ENCODE measurements around the gene UGT1A9.
"Not testable (repeated sequence)": the region's sequence is repeated elsewhere in the genome, so short reads cannot be mapped to it uniquely, and the experiment has no call there.

UGT1A9 gene

GRCh38 chr2:233746475-233747282 is 75.0 kb downstream of the UGT1A9 start:
- Histone ChIP-seq H3K4me1 (ENCODE audit: insufficient read depth, low read length) (no peaks in the 10 kb centered on the region), H2AFZ (ENCODE audit: low read depth, low read length) (no peak overlapping the region), H3K36me3 (ENCODE audit: insufficient read depth, low read length) (no peaks in the 10 kb centered on the region), H3K9ac (ENCODE audit: low read depth, low read length) (no peak overlapping the region), H3K9me3 (ENCODE audit: insufficient read depth, low read length, severe bottlenecking) (peaks cover 12% of the 10 kb centered on the region), H3K4me3 (ENCODE audit: low read depth in 1 of 2, low read length in 2 of 2) (no peak overlapping the region), H3K27me3 (ENCODE audit: insufficient read depth, low read length, poor library complexity) (peaks cover 2% of the 10 kb centered on the region), H4K20me1 (ENCODE audit: insufficient read depth, low read length) (no peaks in the 10 kb centered on the region), H3K4me2 (ENCODE audit: insufficient read depth, low read length) (no peak overlapping the region), H3K27ac (ENCODE audit: low read length) (no peak overlapping the region), H3K79me2 (ENCODE audit: insufficient read depth, low read length) (no peaks in the 10 kb centered on the region)
- DNase-seq (no peak), ATAC-seq (ENCODE audit: insufficient read depth, low read depth) (no peak)
- TF ChIP-seq CTCF (IDR thresholded peaks at IDR 0.05; ENCODE audit: borderline replicate concordance, extremely low read depth, low read length, poor library complexity, severe bottlenecking) (no peak), EZH2 (IDR thresholded peaks at IDR 0.05; ENCODE audit: borderline replicate concordance, low read depth, low read length, severe bottlenecking) (no peak)

GRCh38 chr2:233747283-233747544 is 75.5 kb downstream of the UGT1A9 start:
- no peaks in the 10 kb centered on the region for H3K36me3 ChIP-seq (ENCODE audit: insufficient read depth, low read length)
- DNase-seq (no peak), ATAC-seq (ENCODE audit: insufficient read depth, low read depth) (no peak)
- H3K4me3 ChIP-seq (ENCODE audit: low read depth in 1 of 2, low read length in 2 of 2): no peak overlapping the region
- H3K79me2 ChIP-seq (ENCODE audit: insufficient read depth, low read length): no peaks in the 10 kb centered on the region
- H3K4me1 ChIP-seq (ENCODE audit: insufficient read depth, low read length): no peaks in the 10 kb centered on the region
- H3K4me2 ChIP-seq (ENCODE audit: insufficient read depth, low read length): no peak overlapping the region
- H2AFZ ChIP-seq (ENCODE audit: low read depth, low read length): no peak overlapping the region
- H3K9ac ChIP-seq (ENCODE audit: low read depth, low read length): no peak overlapping the region
- H3K27ac ChIP-seq (ENCODE audit: low read length): no peak overlapping the region
- peaks cover 12% of the 10 kb centered on the region for H3K9me3 ChIP-seq (ENCODE audit: insufficient read depth, low read length, severe bottlenecking)
- no peaks in the 10 kb centered on the region for H3K27me3 ChIP-seq (ENCODE audit: insufficient read depth, low read length, poor library complexity)
- H4K20me1 ChIP-seq (ENCODE audit: insufficient read depth, low read length): no peaks in the 10 kb centered on the region
- TF ChIP-seq CTCF (IDR thresholded peaks at IDR 0.05; ENCODE audit: borderline replicate concordance, extremely low read depth, low read length, poor library complexity, severe bottlenecking) (no peak), EZH2 (IDR thresholded peaks at IDR 0.05; ENCODE audit: borderline replicate concordance, low read depth, low read length, severe bottlenecking) (no peak)

- H3K4me2 ChIP-seq (ENCODE audit: insufficient read depth, low read length); ATAC-seq (ENCODE audit: insufficient read depth, low read depth); H3K4me1 ChIP-seq (ENCODE audit: insufficient read depth, low read length); H3K9ac ChIP-seq (ENCODE audit: low read depth, low read length); DNase-seq; H4K20me1 ChIP-seq (ENCODE audit: insufficient read depth, low read length); H3K27ac ChIP-seq (ENCODE audit: low read length); H2AFZ ChIP-seq (ENCODE audit: low read depth, low read length); H3K79me2 ChIP-seq (ENCODE audit: insufficient read depth, low read length); H3K27me3 ChIP-seq (ENCODE audit: insufficient read depth, low read length, poor library complexity); H3K36me3 ChIP-seq (ENCODE audit: insufficient read depth, low read length); H3K4me3 ChIP-seq (ENCODE audit: low read depth in 1 of 2, low read length in 2 of 2): not testable (repeated sequence)
- H3K9me3 ChIP-seq (ENCODE audit: insufficient read depth, low read length, severe bottlenecking): peaks cover 12% of the 10 kb centered on the region
Observed at GRCh38 chr2:233750689-233751088, 79.0 kb downstream of the UGT1A9 start.

- not testable (repeated sequence) for H3K9ac ChIP-seq (ENCODE audit: low read depth, low read length); H3K27ac ChIP-seq (ENCODE audit: low read length); H2AFZ ChIP-seq (ENCODE audit: low read depth, low read length); DNase-seq; H3K27me3 ChIP-seq (ENCODE audit: insufficient read depth, low read length, poor library complexity); H3K4me2 ChIP-seq (ENCODE audit: insufficient read depth, low read length); H4K20me1 ChIP-seq (ENCODE audit: insufficient read depth, low read length); H3K79me2 ChIP-seq (ENCODE audit: insufficient read depth, low read length); ATAC-seq (ENCODE audit: insufficient read depth, low read depth); H3K4me1 ChIP-seq (ENCODE audit: insufficient read depth, low read length); H3K4me3 ChIP-seq (ENCODE audit: low read depth in 1 of 2, low read length in 2 of 2); H3K36me3 ChIP-seq (ENCODE audit: insufficient read depth, low read length)
- peaks cover 12% of the 10 kb centered on the region for H3K9me3 ChIP-seq (ENCODE audit: insufficient read depth, low read length, severe bottlenecking)
Observed at GRCh38 chr2:233751212-233752009, 79.7 kb downstream of the UGT1A9 start.

Data from DND-41 (cell line).